Stimulated activated naive CD8-positive, alpha-beta T cell treated with anti-CD3 and anti-CD28 coated beads, Interleukin-15, Interleukin-2, amounts not matched to agents 100 ng/mL and 50 ng/mL, for 24 hours (primary cell): Measurements from ENCODE around the gene LARP6.

Experiments used
- H3K27ac Mint-ChIP-seq: one replicate; pipeline ENCODE4 v1.8.0; 2021; ENCODE audit warnings: mild to moderate bottlenecking, mixed read lengths
- H3K27me3 Mint-ChIP-seq: one replicate; pipeline ENCODE4 v1.8.0; 2021; ENCODE audit warnings: mixed read lengths
- H3K36me3 Mint-ChIP-seq: one replicate; pipeline ENCODE4 v1.8.0; 2021; ENCODE audit warnings: low read depth, mixed read lengths
- H3K4me1 Mint-ChIP-seq: one replicate; pipeline ENCODE4 v1.8.0; 2021; ENCODE audit warnings: low read depth, mixed read lengths
- H3K4me3 Mint-ChIP-seq: one replicate; pipeline ENCODE4 v1.8.0; 2021; ENCODE audit warnings: mild to moderate bottlenecking, mixed read lengths
- H3K9me3 Mint-ChIP-seq: one replicate; pipeline ENCODE4 v1.8.0; 2021; ENCODE audit warnings: mixed read lengths

Gene LARP6

DNA sequence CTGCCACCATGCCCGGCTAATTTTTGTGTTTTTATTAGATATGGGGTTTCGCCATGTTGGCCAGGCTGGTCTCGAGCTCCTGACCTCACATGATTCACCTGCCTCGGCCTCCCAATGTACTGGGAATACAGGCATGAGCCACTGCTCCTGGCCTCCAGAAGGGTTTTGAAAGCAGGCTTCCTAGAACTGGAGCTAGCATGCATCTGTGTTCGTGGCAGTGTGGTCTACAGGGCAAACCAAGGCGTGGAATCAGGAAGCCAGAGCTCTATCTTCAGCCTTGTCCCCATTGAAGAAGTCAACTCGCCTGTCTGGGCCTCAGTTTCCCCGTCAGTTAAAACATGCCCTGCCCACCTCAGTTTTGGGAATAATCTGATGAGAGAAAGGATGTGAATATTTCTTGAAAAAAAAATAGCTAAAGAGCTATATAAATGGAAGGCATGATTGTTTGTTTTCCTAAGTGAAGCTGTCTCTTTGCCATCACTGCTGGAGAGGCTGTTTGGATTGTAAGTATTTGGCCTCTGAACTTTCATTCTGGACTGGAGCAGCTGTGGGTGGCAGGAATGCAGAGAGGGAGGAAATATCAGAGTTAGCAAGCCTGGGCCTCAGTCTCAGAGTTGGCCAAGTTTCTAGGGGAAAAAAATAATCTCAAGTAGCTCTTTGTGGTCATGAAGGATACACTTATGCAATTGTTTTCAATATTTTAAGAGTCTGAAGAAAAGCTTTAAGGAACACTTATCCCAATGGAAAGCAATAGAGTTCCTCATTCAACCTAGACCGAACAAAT, 54.1 kb downstream of the LARP6 start:
- Mint-ChIP-seq H3K36me3 (no peaks in the 10 kb centered on the region), H3K9me3 (no peaks in the 10 kb centered on the region), H3K27me3 (peaks cover 3% of the 10 kb centered on the region), H3K4me1 (no peaks in the 10 kb centered on the region), H3K27ac (no peak overlapping the region), H3K4me3 (no peak overlapping the region)

DNA sequence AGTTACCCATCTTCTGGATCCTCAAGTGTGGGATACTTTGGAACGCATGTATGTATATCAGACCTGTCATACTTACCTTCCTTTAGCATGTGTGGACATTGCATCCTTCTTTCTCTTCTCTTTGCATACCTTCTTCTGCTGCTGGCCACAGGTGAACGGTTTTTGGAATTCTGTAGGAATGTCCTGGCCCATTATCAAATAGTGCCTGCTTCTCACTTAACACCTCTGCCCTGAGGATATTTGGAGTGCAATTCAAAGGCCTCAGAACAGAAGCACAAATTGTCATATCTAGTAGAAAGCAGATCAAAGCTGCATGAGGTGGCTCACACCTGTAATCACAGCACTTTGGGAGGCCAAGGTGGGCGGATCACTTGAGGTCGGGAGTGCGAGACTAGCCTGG, 56.5 kb downstream of the LARP6 start:
- H3K4me3 Mint-ChIP-seq, result no peak overlapping the region

DNA sequence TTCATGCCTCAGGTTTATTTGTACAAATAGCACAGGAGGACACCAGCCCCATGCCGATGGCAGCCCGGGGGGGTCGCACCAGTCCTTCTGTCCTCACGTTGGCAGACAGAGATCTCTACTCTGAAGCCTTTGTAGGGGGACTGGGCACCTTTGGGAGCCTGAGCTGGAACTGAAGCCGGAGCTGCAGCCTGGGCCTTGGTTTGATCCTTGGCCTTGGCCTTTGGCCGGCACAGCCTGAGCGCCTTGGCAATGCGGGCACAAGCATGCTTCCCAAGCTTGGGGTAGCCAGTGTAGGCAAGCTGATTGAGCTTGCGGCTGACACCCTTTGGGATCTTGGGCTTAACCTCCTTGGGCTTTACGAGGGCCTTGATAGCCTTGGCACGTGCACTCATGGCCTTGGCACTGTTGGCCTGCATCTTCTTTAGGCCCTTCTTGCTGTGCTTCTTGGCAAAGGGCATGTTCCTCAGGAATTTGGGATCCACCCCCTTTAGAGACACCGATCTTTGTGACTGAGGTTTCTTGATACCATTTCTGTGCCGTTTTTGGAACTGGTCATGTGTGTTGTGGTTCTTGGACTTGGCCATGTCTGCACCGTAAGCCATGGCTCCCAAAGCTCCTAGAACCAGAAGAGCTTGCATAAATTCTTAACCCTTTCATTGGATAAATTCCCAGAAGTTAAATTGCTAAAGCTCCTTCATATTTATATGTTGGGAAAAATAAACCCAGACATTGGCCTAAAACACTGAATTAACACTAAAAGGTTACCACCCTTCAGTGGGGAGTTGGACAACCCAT, 57.2 kb downstream of the LARP6 start:
- Mint-ChIP-seq H3K27me3 (peaks cover 3% of the 10 kb centered on the region), H3K36me3 (no peaks in the 10 kb centered on the region), H3K9me3 (no peaks in the 10 kb centered on the region), H3K27ac (no peak overlapping the region), H3K4me1 (no peaks in the 10 kb centered on the region), H3K4me3 (no peak overlapping the region)

More for the DNA sequence above, 56.5 kb downstream of the LARP6 start:
- Mint-ChIP-seq H3K27ac (no peak overlapping the region), H3K36me3 (no peaks in the 10 kb centered on the region), H3K9me3 (no peaks in the 10 kb centered on the region), H3K27me3 (peaks cover 3% of the 10 kb centered on the region), H3K4me1 (no peaks in the 10 kb centered on the region)

DNA sequence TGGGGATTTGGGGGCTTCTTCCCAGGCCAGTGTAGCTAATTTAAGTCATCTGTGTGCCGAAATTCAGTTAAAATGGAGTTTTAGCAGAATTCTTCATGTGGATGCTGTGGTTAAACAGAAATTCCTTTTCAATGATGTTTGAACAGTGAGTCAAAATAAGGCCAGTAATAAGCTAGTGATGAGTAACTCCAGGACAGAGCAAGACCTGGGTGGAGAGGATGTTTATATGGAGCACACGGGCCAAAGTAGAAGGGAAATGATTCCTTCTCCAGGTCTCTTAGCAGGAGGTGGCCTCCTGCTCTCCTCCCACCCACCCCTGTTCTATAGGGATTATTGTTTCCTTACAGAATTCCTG, 58.7 kb downstream of the LARP6 start:
- Mint-ChIP-seq H3K27ac (no peak overlapping the region), H3K27me3 (peaks cover 3% of the 10 kb centered on the region), H3K4me1 (no peaks in the 10 kb centered on the region), H3K36me3 (no peaks in the 10 kb centered on the region), H3K4me3 (no peak overlapping the region), H3K9me3 (no peaks in the 10 kb centered on the region)

DNA sequence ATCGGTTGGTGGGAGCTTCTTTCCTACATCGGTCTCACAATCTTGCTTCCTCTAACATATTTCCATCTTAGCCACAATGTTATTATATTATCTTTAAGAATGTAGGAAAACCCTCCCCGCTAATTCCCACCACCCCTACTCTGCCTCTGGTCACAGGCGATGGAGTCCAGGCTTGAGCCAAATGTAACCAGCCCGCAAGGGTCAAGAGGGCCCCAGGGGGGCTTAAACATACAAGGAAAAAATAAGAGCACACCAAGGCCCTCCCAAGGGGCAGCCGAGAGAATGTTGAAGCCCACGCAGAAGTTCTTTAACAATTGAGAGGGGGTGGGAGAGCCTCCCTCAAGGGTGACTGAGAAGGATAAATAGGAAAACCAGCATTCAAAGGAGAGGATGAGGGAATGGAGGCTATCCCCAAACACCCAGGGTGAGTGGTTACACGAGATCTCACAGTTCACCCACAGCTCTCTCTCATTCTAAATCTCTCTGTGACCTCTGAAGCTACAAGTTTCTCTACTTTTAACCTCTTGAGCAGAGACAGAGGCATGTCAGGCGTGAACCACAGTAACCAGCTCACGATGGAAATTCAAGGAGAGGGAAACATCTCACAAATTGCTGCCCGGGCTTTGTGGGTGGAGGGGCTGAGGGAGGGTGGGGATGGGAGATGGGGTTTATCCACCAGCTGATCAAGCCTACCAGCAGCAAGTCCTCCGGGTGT, 59.2 kb downstream of the LARP6 start:
- no peak overlapping the region for H3K27ac Mint-ChIP-seq
- no peaks in the 10 kb centered on the region for H3K4me1 Mint-ChIP-seq
- no peaks in the 10 kb centered on the region for H3K36me3 Mint-ChIP-seq

DNA sequence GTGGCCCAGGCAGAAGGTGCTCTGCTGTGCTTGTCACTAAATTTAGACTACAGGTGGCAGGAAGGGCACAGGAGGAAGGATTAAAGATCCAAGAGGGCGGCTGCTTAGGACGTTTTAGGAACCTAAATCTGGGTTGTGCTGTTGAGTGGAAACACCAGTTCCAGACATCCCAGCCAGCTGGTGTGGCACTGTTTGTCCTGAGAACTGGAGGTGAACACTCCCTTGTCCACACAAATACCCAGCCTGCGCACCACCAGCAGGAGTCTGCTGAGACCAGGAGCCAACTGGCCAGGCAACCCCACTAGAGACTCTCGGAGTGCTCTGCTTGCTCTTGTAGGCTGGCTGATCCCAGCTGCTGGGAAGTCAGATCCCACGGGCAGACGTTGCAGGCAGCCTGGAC, 60.3 kb downstream of the LARP6 start:
- H3K36me3 Mint-ChIP-seq, result no peaks in the 10 kb centered on the region
- no peaks in the 10 kb centered on the region for H3K9me3 Mint-ChIP-seq
- H3K4me1 Mint-ChIP-seq, result no peaks in the 10 kb centered on the region
- no peak overlapping the region for H3K27ac Mint-ChIP-seq
- H3K4me3 Mint-ChIP-seq, result no peak overlapping the region
- peaks cover 3% of the 10 kb centered on the region for H3K27me3 Mint-ChIP-seq

More for the DNA sequence above, 59.2 kb downstream of the LARP6 start:
- Mint-ChIP-seq H3K27me3 (peaks cover 3% of the 10 kb centered on the region), H3K9me3 (no peaks in the 10 kb centered on the region), H3K4me3 (no peak overlapping the region)

DNA sequence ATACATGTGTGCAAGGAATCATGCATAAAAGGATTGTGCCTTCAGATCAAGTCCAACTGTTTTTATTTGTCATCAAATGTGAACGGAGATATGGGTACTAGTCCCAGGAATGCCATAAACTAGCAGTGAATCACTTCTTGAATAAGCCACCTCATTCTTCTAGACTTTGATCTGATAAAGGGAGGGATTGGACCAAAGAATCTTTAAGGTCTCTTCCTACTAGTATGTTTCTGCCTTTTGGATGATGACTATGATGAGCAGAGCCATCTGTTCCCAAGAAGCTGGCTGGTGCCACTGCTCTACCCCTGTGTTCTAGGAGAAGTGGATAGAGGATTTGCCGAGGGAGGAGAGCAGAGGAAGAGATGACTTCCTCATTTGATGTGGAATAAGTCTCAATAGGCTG, 61.8 kb downstream of the LARP6 start:
- H3K9me3 Mint-ChIP-seq, result no peaks in the 10 kb centered on the region
- no peaks in the 10 kb centered on the region for H3K36me3 Mint-ChIP-seq
- H3K4me3 Mint-ChIP-seq, result no peak overlapping the region
- H3K27ac Mint-ChIP-seq, result no peak overlapping the region
- peaks cover 3% of the 10 kb centered on the region for H3K27me3 Mint-ChIP-seq
- no peaks in the 10 kb centered on the region for H3K4me1 Mint-ChIP-seq

DNA sequence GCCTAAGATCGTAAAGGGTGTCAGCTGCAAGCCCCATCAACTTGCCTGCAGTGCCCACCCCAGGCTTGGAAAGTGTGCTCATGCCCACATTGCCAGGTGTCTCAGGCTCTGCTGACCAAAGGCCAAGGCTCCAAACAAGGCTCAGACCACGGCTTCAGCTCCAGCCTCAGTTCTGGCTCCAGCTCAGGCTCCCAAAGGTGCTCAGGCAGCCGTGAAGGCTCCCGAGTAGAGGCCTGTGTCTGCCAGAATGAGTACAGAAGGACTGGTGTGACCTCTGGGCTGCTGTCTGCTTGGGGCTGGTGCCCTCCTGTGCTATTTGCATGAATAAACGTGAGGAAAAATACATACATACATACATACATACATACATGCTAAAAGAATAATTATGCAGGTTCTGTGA, 62.7 kb downstream of the LARP6 start:
- Mint-ChIP-seq H3K36me3 (no peaks in the 10 kb centered on the region), H3K9me3 (no peaks in the 10 kb centered on the region), H3K27ac (no peak overlapping the region), H3K4me3 (no peak overlapping the region), H3K4me1 (no peaks in the 10 kb centered on the region), H3K27me3 (peaks cover 3% of the 10 kb centered on the region)

DNA sequence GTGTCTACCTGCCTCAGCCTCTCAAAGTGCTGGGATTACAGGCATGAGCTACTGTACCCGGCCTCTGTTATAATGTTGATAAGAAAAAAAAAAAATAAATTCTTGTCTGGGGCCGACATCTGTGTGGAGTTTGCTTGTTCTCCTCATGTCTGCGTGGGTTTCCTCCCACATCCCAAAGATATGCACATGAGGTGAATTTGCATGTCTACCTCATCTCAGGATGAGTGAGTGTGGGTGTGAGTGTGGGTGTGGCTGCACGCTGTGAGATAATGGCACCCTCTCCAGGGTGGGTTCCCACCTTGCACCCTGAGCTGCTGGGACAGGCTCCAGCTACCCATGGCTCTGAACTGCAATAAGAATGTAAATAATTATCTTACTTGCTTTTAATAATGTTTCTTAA, 64.7 kb downstream of the LARP6 start:
- H3K4me1 Mint-ChIP-seq, result no peaks in the 10 kb centered on the region
- H3K9me3 Mint-ChIP-seq, result no peaks in the 10 kb centered on the region
- H3K27me3 Mint-ChIP-seq, result no peaks in the 10 kb centered on the region
- H3K27ac Mint-ChIP-seq, result no peak overlapping the region
- no peak overlapping the region for H3K4me3 Mint-ChIP-seq
- no peaks in the 10 kb centered on the region for H3K36me3 Mint-ChIP-seq

DNA sequence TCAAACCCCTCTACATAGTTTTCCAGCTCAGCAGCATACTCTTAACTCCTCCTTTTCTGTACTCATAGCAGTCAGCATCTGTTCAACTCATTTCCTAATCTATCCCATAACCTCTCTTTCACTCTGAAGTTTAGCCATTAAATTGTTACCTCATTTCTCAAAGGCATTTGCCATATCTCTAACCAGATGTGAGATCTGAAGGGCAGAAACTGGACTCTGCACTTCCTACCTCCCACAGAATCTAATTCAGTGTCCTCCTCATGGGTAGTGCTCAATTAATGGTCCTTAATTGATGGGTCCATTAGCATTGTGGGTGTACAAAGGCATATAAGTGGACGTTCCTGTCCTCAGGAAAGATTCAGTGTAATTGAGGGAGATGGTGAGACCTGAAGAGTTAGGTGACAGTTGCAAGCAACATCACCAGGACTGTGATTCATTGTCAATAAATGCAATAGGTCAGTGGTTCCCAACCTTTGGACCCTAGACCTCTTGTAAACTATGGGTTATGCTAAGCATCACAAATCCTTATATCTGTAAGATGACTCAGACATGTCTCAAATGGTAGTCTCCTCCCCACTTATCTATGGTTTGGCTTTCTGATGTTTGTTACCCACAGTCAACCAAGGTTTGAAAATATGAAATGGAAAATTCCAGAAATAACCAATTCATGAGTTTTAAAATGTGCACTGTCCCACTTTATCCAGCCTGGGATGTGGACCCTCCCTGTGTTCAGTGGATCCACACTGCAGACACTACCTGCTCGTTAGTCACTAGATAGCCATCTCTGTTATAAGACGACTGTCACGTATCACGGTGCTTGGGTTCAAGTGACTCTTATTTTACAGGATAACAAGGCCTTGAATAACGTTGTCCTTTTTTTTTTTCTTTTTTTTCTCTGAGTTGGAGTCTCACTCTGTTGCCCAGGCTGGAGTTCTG, 65.6 kb downstream of the LARP6 start:
- no peaks in the 10 kb centered on the region for H3K4me1 Mint-ChIP-seq
- no peaks in the 10 kb centered on the region for H3K9me3 Mint-ChIP-seq
- H3K27me3 Mint-ChIP-seq, result no peaks in the 10 kb centered on the region
- H3K27ac Mint-ChIP-seq, result no peak overlapping the region
- H3K36me3 Mint-ChIP-seq, result no peaks in the 10 kb centered on the region
- no peak overlapping the region for H3K4me3 Mint-ChIP-seq

DNA sequence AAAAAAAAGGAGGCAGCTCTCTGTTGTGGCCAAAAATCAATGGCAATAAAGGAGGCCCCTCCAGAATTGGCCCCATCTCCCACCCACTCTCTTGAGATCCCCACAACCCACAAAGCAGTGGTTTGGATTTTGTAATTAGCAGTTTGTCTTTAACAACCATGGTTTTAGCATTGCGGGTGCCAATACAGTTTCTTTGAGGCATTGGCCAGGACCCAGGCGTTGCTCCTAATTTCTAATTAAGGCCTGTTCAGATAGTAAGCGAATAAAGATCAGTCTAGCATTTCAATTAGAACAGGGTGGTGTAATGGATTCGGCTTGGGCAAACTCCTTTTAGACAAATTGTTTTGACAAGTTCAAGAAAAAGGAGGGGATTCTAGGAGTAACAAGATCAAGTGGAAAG, 67.0 kb downstream of the LARP6 start:
- Mint-ChIP-seq H3K27ac (no peak overlapping the region), H3K36me3 (no peaks in the 10 kb centered on the region), H3K9me3 (no peaks in the 10 kb centered on the region), H3K27me3 (no peaks in the 10 kb centered on the region), H3K4me1 (no peaks in the 10 kb centered on the region), H3K4me3 (no peak overlapping the region)

DNA sequence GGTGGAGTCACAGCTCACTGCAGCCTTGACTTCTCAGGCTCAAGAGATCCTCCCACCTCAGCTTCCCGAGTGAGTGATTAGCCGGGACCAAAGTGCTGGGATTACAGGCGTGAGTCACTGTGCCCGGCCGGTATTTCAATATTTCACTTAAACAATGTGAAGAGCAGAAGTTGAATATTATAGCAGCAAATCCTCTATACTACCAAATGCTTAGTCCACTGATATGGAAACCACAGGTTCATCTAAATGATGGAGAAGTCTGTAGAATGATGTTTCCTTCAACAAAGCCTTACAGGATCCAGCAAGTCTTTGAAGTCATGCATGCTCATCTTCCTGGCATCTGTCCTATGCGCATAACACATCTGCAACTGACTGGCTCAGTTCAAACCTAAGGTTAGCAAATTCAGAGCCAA, 70.3 kb downstream of the LARP6 start:
- Mint-ChIP-seq H3K36me3 (no peaks in the 10 kb centered on the region), H3K9me3 (no peaks in the 10 kb centered on the region), H3K27me3 (peaks cover 13% of the 10 kb centered on the region), H3K27ac (no peak overlapping the region), H3K4me1 (no peaks in the 10 kb centered on the region), H3K4me3 (no peak overlapping the region)

DNA sequence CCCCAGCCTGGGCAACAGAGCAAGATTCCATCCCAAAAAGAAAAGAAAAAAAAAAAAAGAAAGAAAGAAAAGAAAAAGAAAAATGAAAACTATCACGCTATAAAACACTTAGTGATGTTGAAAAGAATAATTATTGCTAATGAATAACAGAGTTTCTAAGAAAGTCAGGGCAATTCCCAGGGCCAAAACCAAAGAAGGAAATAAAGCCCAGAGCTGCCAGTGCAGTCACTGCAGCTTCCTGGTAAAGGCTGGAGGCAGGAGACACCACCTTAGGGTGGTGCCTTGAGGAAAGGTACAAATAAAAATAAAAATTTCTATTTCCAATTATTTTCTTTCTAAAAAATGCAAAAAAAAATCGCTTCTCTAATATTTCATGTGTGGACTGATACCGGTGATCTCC, 70.9 kb downstream of the LARP6 start:
- no peak overlapping the region for H3K4me3 Mint-ChIP-seq
- no peaks in the 10 kb centered on the region for H3K36me3 Mint-ChIP-seq
- H3K4me1 Mint-ChIP-seq, result no peaks in the 10 kb centered on the region
- H3K27me3 Mint-ChIP-seq, result peaks cover 13% of the 10 kb centered on the region
- H3K27ac Mint-ChIP-seq, result no peak overlapping the region
- no peaks in the 10 kb centered on the region for H3K9me3 Mint-ChIP-seq

DNA sequence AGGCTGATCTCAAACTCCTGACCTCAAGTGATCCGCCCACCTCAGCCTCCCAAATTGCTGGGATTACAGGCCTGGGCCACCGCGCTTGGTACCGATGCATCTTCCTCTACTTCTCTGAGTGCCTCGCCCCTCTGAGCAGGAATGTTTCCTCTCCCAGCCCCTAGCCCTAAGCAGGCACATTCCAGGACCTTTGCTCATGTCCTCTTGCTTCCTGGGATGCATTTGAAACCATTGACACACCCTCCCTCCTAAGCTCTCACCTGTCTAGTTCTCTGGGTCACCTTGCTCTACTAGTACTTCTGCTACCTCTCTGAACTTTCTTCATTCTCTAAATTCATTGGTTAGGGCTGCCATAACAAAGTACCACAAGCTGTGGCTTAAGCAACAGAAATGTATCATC, 72.7 kb downstream of the LARP6 start:
- Mint-ChIP-seq H3K27me3 (peaks cover 22% of the 10 kb centered on the region), H3K9me3 (no peaks in the 10 kb centered on the region), H3K4me3 (no peak overlapping the region), H3K36me3 (no peaks in the 10 kb centered on the region), H3K27ac (no peak overlapping the region), H3K4me1 (no peaks in the 10 kb centered on the region)
